ENCODE measurements around the gene OSBPL10. TPM values are rescaled to one million over a fixed set of nuclear protein-coding genes. Genes with fewer than 3 reads are reported as not detected.
A peak's percentile ranks its signal among the peaks of the same experiment; 100 is the strongest.

Gene OSBPL10
- total and polyA plus RNA-seq, 2 of the 4 experiments (the other 2 are of a cell fraction), result 9.5 to 10.1 TPM

DNA sequence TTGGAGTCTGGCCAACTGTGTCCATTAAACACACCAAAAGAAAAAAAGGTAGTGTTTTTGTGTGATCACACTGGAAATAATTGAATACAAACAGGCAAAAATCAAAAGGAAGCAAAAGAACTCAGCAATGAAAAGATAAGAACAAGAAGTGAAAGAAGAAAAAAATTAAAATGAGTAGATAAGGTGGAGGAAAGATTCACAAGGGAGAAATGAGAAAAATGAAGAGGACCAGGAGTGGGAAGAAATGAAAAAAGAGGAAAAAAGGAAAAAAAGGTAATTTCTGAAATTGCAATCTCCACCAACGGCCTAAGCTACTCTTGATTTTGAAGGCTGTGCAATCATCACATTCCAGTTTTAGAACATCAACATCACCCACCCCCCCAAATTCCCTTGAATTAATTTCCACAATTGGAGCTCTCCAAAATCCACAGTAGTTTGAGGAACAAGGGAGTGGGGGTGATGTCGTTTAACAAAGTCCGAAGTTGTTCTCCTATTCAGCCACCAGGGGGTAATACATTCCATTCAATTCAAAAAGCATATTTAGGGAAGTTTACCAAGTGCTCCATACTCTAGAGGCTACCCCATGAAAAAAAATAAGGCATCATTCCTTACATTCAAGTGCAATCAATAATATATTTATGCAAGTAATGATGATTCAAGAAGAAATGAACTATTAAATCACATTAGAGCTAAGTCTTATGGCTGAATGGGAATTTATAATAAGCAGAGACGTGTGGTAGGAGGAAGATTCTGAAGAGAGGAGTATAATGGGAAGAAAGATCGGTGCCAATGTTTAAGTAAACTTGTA is 37.9 kb upstream of the OSBPL10 start:
- TF ChIP-seq BHLHE40 (IDR thresholded peaks at IDR 0.05; ENCODE audit: low read depth, low read length) (no peak), RFX5 (IDR thresholded peaks at IDR 0.05; ENCODE audit: low read depth, low read length) (no peak), SMC3 (IDR thresholded peaks at IDR 0.05; ENCODE audit: low read depth, low read length) (peak; percentile 49), FOS (IDR thresholded peaks at IDR 0.05; ENCODE audit: low read depth, low read length) (no peak), RAD21 (IDR thresholded peaks at IDR 0.05; ENCODE audit: low read length) (peak; percentile 58)
- TF ChIP-seq, protein P1, sequence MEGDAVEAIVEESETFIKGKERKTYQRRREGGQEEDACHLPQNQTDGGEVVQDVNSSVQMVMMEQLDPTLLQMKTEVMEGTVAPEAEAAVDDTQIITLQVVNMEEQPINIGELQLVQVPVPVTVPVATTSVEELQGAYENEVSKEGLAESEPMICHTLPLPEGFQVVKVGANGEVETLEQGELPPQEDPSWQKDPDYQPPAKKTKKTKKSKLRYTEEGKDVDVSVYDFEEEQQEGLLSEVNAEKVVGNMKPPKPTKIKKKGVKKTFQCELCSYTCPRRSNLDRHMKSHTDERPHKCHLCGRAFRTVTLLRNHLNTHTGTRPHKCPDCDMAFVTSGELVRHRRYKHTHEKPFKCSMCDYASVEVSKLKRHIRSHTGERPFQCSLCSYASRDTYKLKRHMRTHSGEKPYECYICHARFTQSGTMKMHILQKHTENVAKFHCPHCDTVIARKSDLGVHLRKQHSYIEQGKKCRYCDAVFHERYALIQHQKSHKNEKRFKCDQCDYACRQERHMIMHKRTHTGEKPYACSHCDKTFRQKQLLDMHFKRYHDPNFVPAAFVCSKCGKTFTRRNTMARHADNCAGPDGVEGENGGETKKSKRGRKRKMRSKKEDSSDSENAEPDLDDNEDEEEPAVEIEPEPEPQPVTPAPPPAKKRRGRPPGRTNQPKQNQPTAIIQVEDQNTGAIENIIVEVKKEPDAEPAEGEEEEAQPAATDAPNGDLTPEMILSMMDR (conservative IDR thresholded peaks at IDR 0.05; ENCODE audit: low read depth, low read length), result peak; percentile 66
- H3K9ac ChIP-seq (ENCODE audit: low read depth, low read length), result no peak overlapping the region
- no peak overlapping the region for H4K91ac ChIP-seq (ENCODE audit: insufficient read depth, low read depth, low read length)
- dilution Hi-C loops (cut with HindIII; ENCODE audit: low sequenced_read_pairs, unreplicated experiment), result no loop called here
- intact Hi-C loops (cut with micrococcal nuclease), result loop anchor here (1.0 to 5.0 kb wide), 2 partner anchors 125 to 407 kb away; no protein-coding TSS in a partner anchor
- no peak overlapping the region for H3K56ac ChIP-seq (ENCODE audit: extremely low read depth, insufficient read depth, low read length)
- peak overlapping the region; percentile 24; the same call in 1 of the 2 replicates for H3K23ac ChIP-seq (ENCODE audit: low read depth, low read length)
- H3K18ac ChIP-seq (ENCODE audit: low read depth, low read length), result peak overlapping the region; percentile 65; the same call in 1 of the 2 replicates
- H3K27ac ChIP-seq (ENCODE audit: insufficient read depth, low read length), result peak overlapping the region; percentile 21; the same call in 1 of the 2 replicates
- H3K4me1 ChIP-seq (ENCODE audit: control insufficient read depth, insufficient read depth, low read length), result peaks cover 5% of the 10 kb centered on the region; the same call in 1 of the 2 replicates
- H3K4me2 ChIP-seq (ENCODE audit: low read depth, low read length), result peak overlapping the region; percentile 55
- no peak overlapping the region for H3K4ac ChIP-seq (ENCODE audit: low read depth, low read length)
- H3K79me1 ChIP-seq (ENCODE audit: low read depth in 1 of 2, low read length in 2 of 2), result no peaks in the 10 kb centered on the region
- H4K20me1 ChIP-seq (ENCODE audit: insufficient read depth, low read length), result no peaks in the 10 kb centered on the region
- H4K5ac ChIP-seq (ENCODE audit: low read depth, low read length), result no peak overlapping the region
- POLR2A ChIA-PET (ENCODE audit: unreplicated experiment), result no interaction called here
- no peak overlapping the region for H2AFZ ChIP-seq (replicated peaks; ENCODE audit: low read length, poor library complexity)
- no peak overlapping the region for H3K14ac ChIP-seq (replicated peaks; ENCODE audit: low read depth, low read length)
- in situ Hi-C loops (cut with MboI; ENCODE audit: low sequenced_read_pairs), result no loop called here
- CTCF ChIA-PET, result interaction anchor here (0.7 to 3.1 kb wide), 11 partner anchors 8 to 408 kb away, joined by 3 to 21 read pairs (median 3); no protein-coding TSS in a partner anchor
- H3K4me3 ChIP-seq (ENCODE audit: insufficient read depth, low read depth, low read length), result no peak overlapping the region
- WGBS, 2 experiments (ENCODE audit: extremely low coverage in 2 of 2, insufficient read length in 1 of 2), result 100% methylated on average over 2 of the region's 5 CpGs; no CpG with 5 or more reads in 1 of the 2 experiments
- H2BK15ac ChIP-seq (ENCODE audit: low read depth, low read length), result no peak overlapping the region
- BruUV-seq (replicated peaks), result no TSS peak
- H3K9me1 ChIP-seq (ENCODE audit: insufficient read depth, low read length), result no peaks in the 10 kb centered on the region
- no peak overlapping the region for H2BK120ac ChIP-seq (ENCODE audit: low read depth, low read length)
- H2AK9ac ChIP-seq (replicated peaks; ENCODE audit: low read depth, low read length, poor library complexity), result no peak overlapping the region
- peak; percentile 57 for DNase-seq
- no peak overlapping the region for H4K8ac ChIP-seq (ENCODE audit: low read depth in 2 of 2, low read length in 2 of 2)
- H2BK5ac ChIP-seq (ENCODE audit: low read depth, low read length, poor library complexity, severe bottlenecking), result no peak overlapping the region
- H3K27me3 ChIP-seq (ENCODE audit: control insufficient read depth, insufficient read depth, low read length), result peaks cover 2% of the 10 kb centered on the region; the same call in 1 of the 2 replicates
- no peaks in the 10 kb centered on the region for H3K9me3 ChIP-seq (ENCODE audit: control insufficient read depth, insufficient read depth, low read length)
- H3K36me3 ChIP-seq (ENCODE audit: control insufficient read depth, insufficient read depth, low read length), result no peaks in the 10 kb centered on the region
- H2AK5ac ChIP-seq (ENCODE audit: low read depth, low read length), result no peak overlapping the region
- no peak overlapping the region for H2BK20ac ChIP-seq (ENCODE audit: low read depth, low read length)
- peak; percentile 88 for ATAC-seq (ENCODE audit: low read depth)
